HepG2 (cell line): ENCODE measurements around the gene ENTPD2. TPM values are rescaled to one million over a fixed set of nuclear protein-coding genes. Genes with fewer than 3 reads are reported as not detected.
A peak's percentile ranks its signal among the peaks of the same experiment; 100 is the strongest.

Experiments used
- ARID4A ChIP-seq: sonication (generic); formaldehyde crosslinking; IDR thresholded peaks from 2 replicates; pipeline ENCODE4 v1.5.0; 2020; ENCODE audit warnings: mild to moderate bottlenecking, missing genetic modification reagents, borderline replicate concordance
- BORCS8-MEF2B ChIP-seq: sonication (generic); formaldehyde crosslinking; IDR thresholded peaks from 2 replicates; pipeline ENCODE4 v1.8.0; 2022; ENCODE audit warnings: mild to moderate bottlenecking, missing genetic modification reagents
- GATAD2A ChIP-seq: IDR thresholded peaks from 2 replicates; pipeline ENCODE4 v1.6.1; 2016
- HMG20B ChIP-seq: conservative IDR thresholded peaks from 2 replicates; pipeline ENCODE4 v1.6.1; 2016; ENCODE audit warnings: missing genetic modification reagents, missing compliant biosample characterization
- HMGXB4 ChIP-seq, 2 experiments: sonication (generic) in 1 of 2; formaldehyde crosslinking in 1 of 2; IDR thresholded peaks; 2 replicates each; pipeline versions ENCODE4 v1.4.0 to v1.6.1; 2018 to 2020; ENCODE audit warnings: missing genetic modification reagents in 2 of 2, borderline replicate concordance in 1 of 2, low read depth in 1 of 2, mild to moderate bottlenecking in 1 of 2, missing biosample characterization in 1 of 2
- HNF4G ChIP-seq, 2 experiments: sonication (generic) in 1 of 2; formaldehyde crosslinking in 1 of 2; IDR thresholded peaks; 2 replicates each; pipeline versions ENCODE4 v1.4.0 to v1.6.1; 2011 to 2020; ENCODE audit warnings: borderline replicate concordance in 2 of 2, low read depth in 2 of 2, mild to moderate bottlenecking in 2 of 2, low read length in 1 of 2, missing genetic modification reagents in 1 of 2, moderate library complexity in 1 of 2
- ISX ChIP-seq: sonication (generic); formaldehyde crosslinking; conservative IDR thresholded peaks from 2 replicates; pipeline ENCODE4 v1.5.0; 2020; ENCODE audit warnings: missing genetic modification reagents
- POLR2G ChIP-seq: fragments of 200-400 bp; formaldehyde crosslinking; IDR thresholded peaks from 2 replicates; pipeline ENCODE4 v1.6.1; 2018; ENCODE audit warnings: mild to moderate bottlenecking, low read depth, low read length, moderate library complexity
- SOX6 ChIP-seq, 2 experiments: fragments of 450-650 bp in 1 of 2; sonication (generic) in 1 of 2; formaldehyde crosslinking in 1 of 2; IDR thresholded peaks; 2 replicates each; pipeline versions ENCODE4 v1.4.0 to v1.6.1; 2017 to 2020; ENCODE audit warnings: antibody characterized with exemption in 1 of 2, mild to moderate bottlenecking in 1 of 2, missing genetic modification reagents in 1 of 2
- YEATS2 ChIP-seq: sonication (generic); formaldehyde crosslinking; IDR thresholded peaks from 2 replicates; pipeline ENCODE4 v1.4.0; 2020; ENCODE audit warnings: missing genetic modification reagents, borderline replicate concordance
- ZNF264 ChIP-seq: sonication (generic); formaldehyde crosslinking; IDR thresholded peaks from 2 replicates; pipeline ENCODE4 v1.4.0; 2020; ENCODE audit warnings: missing genetic modification reagents
- ZNF382 ChIP-seq: sonication (generic); formaldehyde crosslinking; IDR thresholded peaks from 2 replicates; pipeline ENCODE4 v1.5.0; 2020; ENCODE audit warnings: missing genetic modification reagents, mild to moderate bottlenecking, borderline replicate concordance
- ZNF574 ChIP-seq: sonication (generic); formaldehyde crosslinking; IDR thresholded peaks from 2 replicates; pipeline ENCODE4 v1.4.0; 2020; ENCODE audit warnings: missing genetic modification reagents
- ZNF577 ChIP-seq: sonication (generic); formaldehyde crosslinking; IDR thresholded peaks from 2 replicates; pipeline ENCODE4 v1.4.0; 2020; ENCODE audit warnings: mild to moderate bottlenecking, low read depth, missing genetic modification reagents, borderline replicate concordance
- ZNF776 ChIP-seq: sonication (generic); formaldehyde crosslinking; IDR thresholded peaks from 2 replicates; pipeline ENCODE4 v1.4.0; 2020; ENCODE audit warnings: mild to moderate bottlenecking, missing genetic modification reagents
- ZNF841 ChIP-seq: sonication (generic); formaldehyde crosslinking; IDR thresholded peaks from 2 replicates; pipeline ENCODE4 v1.8.1; 2023; ENCODE audit warnings: missing genetic modification reagents, borderline replicate concordance
- polyA plus RNA-seq, 8 experiments: library from polyadenylated mRNA; depleted of rRNA in 3 of 8; stranded (reverse) in 7 of 8; unstranded in 1 of 8; fragments of >200 nt; fragmentation: Illumina TruSeq in 4 of 8; extraction: Trizol in 4 of 8; gene quantifications; 2 replicates each; pipeline versions ENCODE4 v1.2.1 to v1.2.3, GENCODE V29; 2011 to 2016; ENCODE audit warnings: low read depth in 4 of 8, missing spikeins in 1 of 8, mixed read lengths in 1 of 8; ENCODE audit not compliant: insufficient read depth in 1 of 8
- total RNA-seq, 5 experiments: library from RNA; depleted of rRNA; stranded (reverse); fragments of >200 nt; fragmentation: Illumina TruSeq; extraction: Trizol; gene quantifications; 2 replicates each; pipeline ENCODE4 v1.2.3, GENCODE V29; 2016; ENCODE audit warnings: low read depth in 1 of 5

ENTPD2 gene
- total and polyA plus RNA-seq, 2 of the 13 experiments (the other 11 are each of a cell fraction or from before 2014, with no cell fraction given), result 0.95 to 3.2 TPM

- TF ChIP-seq ARID4A (CRISPR knock-in tag), result no peak
- TF ChIP-seq ZNF264, result peak; percentile 48; the same call in 1 of the 2 replicates
- peak; percentile 71; the same call in 1 of the 2 replicates for TF ChIP-seq HNF4G (IDR thresholded peaks at IDR 0.05; ENCODE audit: borderline replicate concordance, low read depth, low read length)
- TF ChIP-seq HNF4G (CRISPR knock-in tag; IDR thresholded peaks at IDR 0.05; ENCODE audit: borderline replicate concordance, low read depth), result no peak
- no peak for TF ChIP-seq ZNF382 (CRISPR knock-in tag)
- no peak for TF ChIP-seq YEATS2 (CRISPR knock-in tag)
- no peak for TF ChIP-seq ZNF841
- TF ChIP-seq ZNF577 (CRISPR knock-in tag), result no peak
- no peak for TF ChIP-seq ISX (CRISPR knock-in tag)
- TF ChIP-seq BORCS8-MEF2B, result 0 out of 2 replicates have a peak, but pooled peaks have one; percentile 3
- TF ChIP-seq SOX6 (IDR thresholded peaks at IDR 0.05), result no peak
- TF ChIP-seq SOX6 (CRISPR knock-in tag; IDR thresholded peaks at IDR 0.05), result no peak
- peak; percentile 9; the same call in 1 of the 2 replicates for TF ChIP-seq ZNF574 (CRISPR knock-in tag)
- TF ChIP-seq HMGXB4 (CRISPR knock-in tag; IDR thresholded peaks at IDR 0.05; ENCODE audit: borderline replicate concordance in 1 of 2, low read depth in 1 of 2), result no peak
- no peak for TF ChIP-seq HMG20B
- no peak for TF ChIP-seq GATAD2A (CRISPR knock-in tag)
- no peak; the same call in 1 of the 2 replicates for TF ChIP-seq ZNF776 (CRISPR knock-in tag)
- peak; percentile 57; the same call in 1 of the 2 replicates for TF ChIP-seq POLR2G
These were observed 1.1 kb upstream of the ENTPD2 start (continued) for GRCh38 chr9:137054932-137055384.
